IPS-18c (cell line): ENCODE results near the gene FNDC8.
A peak's percentile ranks its signal among the peaks of the same experiment; 100 is the strongest.

Experiments used
- H3K4me3 ChIP-seq: 2 replicates; pipeline ENCODE4 v1.7.0; 2013; ENCODE audit warnings: low read depth, mild to moderate bottlenecking, low read length, moderate library complexity; ENCODE audit not compliant: insufficient read depth
- H3K9me3 ChIP-seq: one replicate; pipeline ENCODE4 v1.6.1; 2013; ENCODE audit warnings: mild to moderate bottlenecking, low read length, moderate library complexity; ENCODE audit not compliant: control insufficient read depth, insufficient read depth

Gene FNDC8

GRCh38 chr17:35121315-35121714, at the start of gene FNDC8:
Gene FNDC8, plus strand, starts transcription at chr17:35121615. Its CDS starts 79 bp downstream, at chr17:35121694.
- no peak within 1 kb of the TSS for H3K4me3 ChIP-seq
- no peaks in the 10 kb centered on the region for H3K9me3 ChIP-seq

GRCh38 chr17:35073183-35073790, 48.1 kb upstream of the FNDC8 start:
- Histone ChIP-seq H3K9me3 (no peaks in the 10 kb centered on the region), H3K4me3 (no peak overlapping the region)

- no peak overlapping the region for H3K4me3 ChIP-seq
- no peaks in the 10 kb centered on the region for H3K9me3 ChIP-seq
These were observed 47.3 kb upstream of the FNDC8 start for GRCh38 chr17:35073991-35074627.

- no peak overlapping the region for H3K4me3 ChIP-seq
- no peaks in the 10 kb centered on the region for H3K9me3 ChIP-seq
These were observed 46.4 kb upstream of the FNDC8 start for GRCh38 chr17:35074711-35075707.

- no peak overlapping the region for H3K4me3 ChIP-seq
- no peaks in the 10 kb centered on the region for H3K9me3 ChIP-seq
These were observed 44.5 kb upstream of the FNDC8 start for GRCh38 chr17:35076874-35077273.

- Histone ChIP-seq H3K9me3 (no peaks in the 10 kb centered on the region), H3K4me3 (no peak overlapping the region)
These were observed 41.6 kb upstream of the FNDC8 start for GRCh38 chr17:35079547-35080423.

GRCh38 chr17:35080536-35080935, 40.9 kb upstream of the FNDC8 start:
- Histone ChIP-seq H3K4me3 (no peak overlapping the region), H3K9me3 (no peaks in the 10 kb centered on the region)

- no peaks in the 10 kb centered on the region for H3K9me3 ChIP-seq
- H3K4me3 ChIP-seq: no peak overlapping the region
These were observed 39.8 kb upstream of the FNDC8 start for GRCh38 chr17:35081638-35082037.

GRCh38 chr17:35082073-35082657, 39.2 kb upstream of the FNDC8 start:
- no peak overlapping the region for H3K4me3 ChIP-seq
- H3K9me3 ChIP-seq: no peaks in the 10 kb centered on the region

- Histone ChIP-seq H3K4me3 (no peak overlapping the region), H3K9me3 (no peaks in the 10 kb centered on the region)
These were observed 38.3 kb upstream of the FNDC8 start for GRCh38 chr17:35083071-35083470.

GRCh38 chr17:35084987-35085386, 36.4 kb upstream of the FNDC8 start:
- Histone ChIP-seq H3K9me3 (no peaks in the 10 kb centered on the region), H3K4me3 (no peak overlapping the region)

- Histone ChIP-seq H3K9me3 (no peaks in the 10 kb centered on the region), H3K4me3 (no peak overlapping the region)
These were observed 35.3 kb upstream of the FNDC8 start for GRCh38 chr17:35086164-35086563.

GRCh38 chr17:35086931-35087573, 34.4 kb upstream of the FNDC8 start:
- Histone ChIP-seq H3K9me3 (no peaks in the 10 kb centered on the region), H3K4me3 (no peak overlapping the region)

- Histone ChIP-seq H3K9me3 (no peaks in the 10 kb centered on the region), H3K4me3 (peak overlapping the region; percentile 85)
These were observed 33.6 kb upstream of the FNDC8 start for GRCh38 chr17:35087731-35088355.

GRCh38 chr17:35088356-35088880, 33.0 kb upstream of the FNDC8 start:
- Histone ChIP-seq H3K9me3 (no peaks in the 10 kb centered on the region), H3K4me3 (peak overlapping the region; percentile 85)
